Peyer's patch (tissue), 4 donors: ENCODE measurements around the gene OLFM2. TPM values are rescaled to one million over a fixed set of nuclear protein-coding genes. Genes with fewer than 3 reads are reported as not detected.
"Not testable (repeated sequence)": the region's sequence is repeated elsewhere in the genome, so short reads cannot be mapped to it uniquely, and the experiment has no call there.

Source experiments
- DNase-seq, 3 donors: peaks; one replicate each; pipeline ENCODE4 v3.0.0-alpha.2; 2017 to 2019
- H3K27ac ChIP-seq, 4 donors: fragments of 200-600 bp; sonication (generic); one replicate each; pipeline ENCODE4 v1.5.1; 2016 to 2019
- H3K27me3 ChIP-seq, 2 donors: fragments of 200-600 bp; sonication (generic); one replicate each; pipeline ENCODE4 v1.5.1; 2019
- H3K36me3 ChIP-seq, 3 donors: fragments of 200-600 bp; sonication (generic); one replicate each; pipeline ENCODE4 v1.5.1; 2016 to 2019
- H3K4me1 ChIP-seq, 4 donors: fragments of 200-600 bp; sonication (generic); one replicate each; pipeline ENCODE4 v1.5.1; 2016 to 2019
- H3K4me3 ChIP-seq, 4 donors: fragments of 200-600 bp; sonication (generic); 1 replicate in 3 of 4; 2 replicates in 1 of 4; pipeline ENCODE4 v1.5.1; 2016 to 2019; ENCODE audit warnings: mild to moderate bottlenecking in 1 of 4
- H3K9me3 ChIP-seq, 4 donors: fragments of 200-600 bp; sonication (generic); one replicate each; pipeline ENCODE4 v1.5.1; 2016 to 2019; ENCODE audit warnings: mild to moderate bottlenecking in 1 of 4
- CTCF ChIP-seq, 6 experiments: fragments of 450-650 bp in 4 of 6; fragments of 200-600 bp in 2 of 6; sonication (generic) in 1 of 6; IDR thresholded peaks; one replicate each; pipeline ENCODE4 v1.5.1; 2017 to 2019; ENCODE audit warnings: antibody characterized with exemption in 6 of 6, mild to moderate bottlenecking in 3 of 6, moderate library complexity in 1 of 6
- POLR2A ChIP-seq, 2 donors: fragments of 450-650 bp; IDR thresholded peaks; one replicate each; pipeline ENCODE4 v1.5.1; 2017; ENCODE audit warnings: antibody characterized with exemption in 2 of 2, mild to moderate bottlenecking in 2 of 2, moderate library complexity in 2 of 2
- total RNA-seq, 4 donors: library from RNA; depleted of rRNA; stranded (reverse); fragments of >200 nt; gene quantifications; one replicate each; pipeline ENCODE4 v1.1.0, GENCODE V29; 2016

Gene OLFM2
- total RNA-seq, 4 donors from 2014 or later, result 1.1 to 5.3 (median 2.1) TPM; not detected in 1

DNA sequence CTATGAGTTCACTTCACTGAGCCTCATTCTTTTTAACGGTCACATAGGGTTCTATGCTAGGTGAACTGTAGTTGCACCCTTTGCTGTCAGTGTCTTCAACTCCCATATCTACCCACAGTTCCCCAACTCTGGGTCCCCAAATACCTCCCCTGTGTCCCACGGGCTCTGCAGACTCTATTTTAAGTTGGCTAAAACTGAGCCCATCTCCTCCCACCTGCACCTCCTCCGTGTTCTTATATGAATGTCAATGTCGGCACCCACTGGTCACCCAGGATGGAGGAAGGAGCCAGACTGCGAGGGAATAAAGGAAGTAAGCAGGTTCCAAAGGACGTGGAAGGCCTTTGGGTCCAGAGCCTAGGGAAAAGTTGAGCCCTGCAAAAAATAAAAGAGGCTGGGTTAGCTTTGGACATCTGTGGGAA, 102.0 kb downstream of the OLFM2 start:
- no peaks in the 10 kb centered on the region for H3K27me3 ChIP-seq
- no peak for DNase-seq
- peak overlapping the region in 2 of 4 donors; percentile 52 to 83 for H3K27ac ChIP-seq
- peaks cover 0 to 24% (median 0%) of the 10 kb centered on the region in 3 donors for H3K36me3 ChIP-seq
- H3K4me1 ChIP-seq, result peaks cover 0 to 17% (median 7%) of the 10 kb centered on the region in 4 donors
- H3K4me3 ChIP-seq, result peak overlapping the region; percentile 90 to 100 (median 94)
- no peak for TF ChIP-seq CTCF (IDR thresholded peaks at IDR 0.05)
- no peak for TF ChIP-seq POLR2A (IDR thresholded peaks at IDR 0.05)
- H3K9me3 ChIP-seq, result no peaks in the 10 kb centered on the region

GRCh38 chr19:9828551-9829063, 107.7 kb downstream of the OLFM2 start:
- Histone ChIP-seq H3K4me1 (peaks cover 0 to 27% (median 7%) of the 10 kb centered on the region in 4 donors), H3K36me3 (peaks cover 0 to 12% (median 0%) of the 10 kb centered on the region in 3 donors), H3K4me3 (peak overlapping the region; percentile 78 to 93 (median 87)), H3K9me3 (no peaks in the 10 kb centered on the region), H3K27ac (peak overlapping the region in 2 of 4 donors; percentile 88 to 92), H3K27me3 (no peaks in the 10 kb centered on the region)
- no peak for DNase-seq
- TF ChIP-seq POLR2A (IDR thresholded peaks at IDR 0.05), result no peak
- TF ChIP-seq CTCF (IDR thresholded peaks at IDR 0.05), result no peak

GRCh38 chr19:9827289-9828238, 108.8 kb downstream of the OLFM2 start, which contains the start of gene UBL5:
TSS of gene UBL5 (plus strand) at chr19:9827918. CDS start at chr19:9828338, 420 bp downstream.
- no peaks in the 10 kb centered on the region for H3K27me3 ChIP-seq
- H3K9me3 ChIP-seq, result no peaks in the 10 kb centered on the region
- peak; percentile 89 to 96 (median 93) for DNase-seq
- peak within 1 kb of the TSS; percentile 78 to 93 (median 87) for H3K4me3 ChIP-seq
- peak within 1 kb of the TSS; percentile 74 to 92 (median 87) for H3K27ac ChIP-seq
- H3K4me1 ChIP-seq, result peaks cover 0 to 27% (median 7%) of the 10 kb centered on the region in 4 donors
- H3K36me3 ChIP-seq, result peaks cover 0 to 12% (median 0%) of the 10 kb centered on the region in 3 donors
- no peak for TF ChIP-seq CTCF (IDR thresholded peaks at IDR 0.05)
- peak; percentile 83 to 96 for TF ChIP-seq POLR2A (IDR thresholded peaks at IDR 0.05)

GRCh38 chr19:9823816-9824215, 112.5 kb downstream of the OLFM2 start:
- Histone ChIP-seq H3K9me3 (no peaks in the 10 kb centered on the region), H3K4me3 (no peak overlapping the region), H3K4me1 (peaks cover 0 to 25% (median 10%) of the 10 kb centered on the region in 4 donors), H3K27ac (no peak overlapping the region), H3K36me3 (no peaks in the 10 kb centered on the region), H3K27me3 (no peaks in the 10 kb centered on the region)
- TF ChIP-seq POLR2A (IDR thresholded peaks at IDR 0.05), result no peak
- no peak for TF ChIP-seq CTCF (IDR thresholded peaks at IDR 0.05)
- no peak for DNase-seq

DNA sequence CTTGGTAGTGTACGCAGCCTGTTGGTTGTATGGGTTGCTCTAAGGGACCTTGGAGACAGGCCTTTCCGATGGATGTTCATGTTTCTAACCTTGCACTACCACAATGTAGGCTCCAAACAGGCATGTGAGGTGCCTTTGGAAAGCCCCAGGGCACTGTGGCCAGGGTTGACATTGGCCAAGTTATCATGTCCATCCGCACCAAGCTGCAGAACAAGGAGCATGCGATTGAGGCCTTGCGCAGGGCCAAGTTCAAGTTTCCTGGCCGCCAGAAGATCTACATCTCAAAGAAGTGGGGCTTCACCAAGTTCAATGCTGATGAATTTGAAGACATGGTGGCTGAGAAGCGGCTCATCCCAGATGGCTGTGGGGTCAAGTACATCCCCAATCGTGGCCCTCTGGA, 116.3 kb downstream of the OLFM2 start:
- not testable (repeated sequence) for H3K36me3 ChIP-seq, H3K9me3 ChIP-seq, DNase-seq, H3K27me3 ChIP-seq
- Histone ChIP-seq H3K4me3 (peak overlapping the region in 2 of 4 donors; percentile 45 to 84), H3K27ac (peak overlapping the region; percentile 87 to 99 (median 95)), H3K4me1 (peaks cover 0 to 22% (median 13%) of the 10 kb centered on the region in 4 donors)

- peaks cover 0 to 6% (median 0%) of the 10 kb centered on the region in 4 donors for H3K9me3 ChIP-seq
- H3K4me3 ChIP-seq, result peak overlapping the region; percentile 45 to 96 (median 84)
- DNase-seq, result no peak
- no peaks in the 10 kb centered on the region for H3K36me3 ChIP-seq
- H3K4me1 ChIP-seq, result peaks cover 0 to 22% (median 13%) of the 10 kb centered on the region in 4 donors
- no peaks in the 10 kb centered on the region for H3K27me3 ChIP-seq
- TF ChIP-seq POLR2A (IDR thresholded peaks at IDR 0.05) (peak in 1 of 2 donors; percentile 22), CTCF (IDR thresholded peaks at IDR 0.05) (no peak)
- H3K27ac ChIP-seq, result peak overlapping the region; percentile 87 to 99 (median 95)
These were observed 116.8 kb downstream of the OLFM2 start for GRCh38 chr19:9819596-9819909.
